Thoracic aorta (tissue), 2 donors: ENCODE data around the gene LYPLAL1. TPM values are rescaled to one million over a fixed set of nuclear protein-coding genes. Genes with fewer than 3 reads are reported as not detected.

Experiments
- ATAC-seq: fragments of 150-250 bp; one replicate; pipeline ENCODE4 v1.8.0; 2017; ENCODE audit warnings: low read depth; ENCODE audit not compliant: insufficient number of reproducible peaks, low FRiP score
- DNase-seq: peaks from one replicate; pipeline ENCODE4 v3.0.0-alpha.2; 2020; ENCODE audit warnings: low spot score
- H3K27ac ChIP-seq, 2 donors: fragments of 200-600 bp; sonication (generic); 1 replicate in 1 of 2; 2 replicates in 1 of 2; pipeline ENCODE4 v1.5.1; 2016; ENCODE audit warnings: mild to moderate bottlenecking in 2 of 2, moderate library complexity in 2 of 2
- H3K27me3 ChIP-seq: fragments of 200-600 bp; sonication (generic); replicated peaks from 2 replicates; pipeline ENCODE4 v1.6.0; 2016; ENCODE audit warnings: mild to moderate bottlenecking; ENCODE audit not compliant: insufficient read depth
- H3K36me3 ChIP-seq: fragments of 200-600 bp; sonication (generic); one replicate; pipeline ENCODE4 v1.5.1; 2016
- H3K4me1 ChIP-seq, 2 donors: fragments of 200-600 bp; sonication (generic); 1 replicate in 1 of 2; 2 replicates in 1 of 2; pipeline versions ENCODE4 v1.5.1 to v1.6.0; 2016; ENCODE audit warnings: low read depth in 2 of 2, mild to moderate bottlenecking in 1 of 2; ENCODE audit not compliant: control insufficient read depth in 1 of 2
- H3K4me3 ChIP-seq: fragments of 200-600 bp; sonication (generic); 2 replicates; pipeline ENCODE4 v1.5.1; 2016; ENCODE audit warnings: mild to moderate bottlenecking
- H3K9me3 ChIP-seq: fragments of 200-600 bp; sonication (generic); 2 replicates; pipeline ENCODE4 v1.5.1; 2016
- CTCF ChIP-seq: fragments of 200-600 bp; sonication (generic); IDR thresholded peaks from one replicate; pipeline ENCODE4 v1.5.1; 2019; ENCODE audit warnings: antibody characterized with exemption
- total RNA-seq, 2 donors: library from RNA; depleted of rRNA; stranded (reverse); fragments of >200 nt; gene quantifications; one replicate each; pipeline versions ENCODE4 v1.1.0 to v1.2.3, GENCODE V29; 2016

The LYPLAL1 gene
- total RNA-seq, 2 donors from 2014 or later = 23.2 to 24.8 TPM

GRCh38 chr1:219202567-219202966 is 28.9 kb downstream of the LYPLAL1 start:
- H3K27ac ChIP-seq = no peak overlapping the region
- ATAC-seq = no peak
- no peaks in the 10 kb centered on the region for H3K9me3 ChIP-seq
- H3K36me3 ChIP-seq = peaks cover 3% of the 10 kb centered on the region
- H3K4me3 ChIP-seq = no peak overlapping the region
- H3K27me3 ChIP-seq = no peaks in the 10 kb centered on the region
- no peaks in the 10 kb centered on the region for H3K4me1 ChIP-seq
- no peak for TF ChIP-seq CTCF
- DNase-seq = no peak

DNA sequence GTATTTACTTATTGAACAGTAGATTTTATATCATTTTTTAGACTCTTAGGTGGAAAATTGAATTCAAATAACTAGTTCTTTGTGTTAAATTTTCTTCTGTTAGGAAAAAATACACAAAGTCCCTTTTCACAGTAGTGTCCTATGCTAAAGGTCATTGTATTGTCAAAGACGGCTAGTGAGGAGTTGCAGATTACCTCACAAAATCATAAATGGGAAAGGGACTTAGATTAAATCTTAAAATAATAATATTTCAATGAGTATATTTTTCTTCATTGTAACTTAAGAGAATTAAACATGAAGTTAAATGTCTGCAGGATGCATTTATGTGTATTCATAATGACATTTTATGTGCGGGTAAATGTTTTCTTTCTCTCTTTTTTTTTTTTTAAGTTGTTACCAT is 32.7 kb downstream of the LYPLAL1 start:
- ATAC-seq (no peak), DNase-seq (no peak)
- no peak overlapping the region for H3K4me3 ChIP-seq
- no peak for TF ChIP-seq CTCF
- no peaks in the 10 kb centered on the region for H3K4me1 ChIP-seq
- H3K9me3 ChIP-seq = no peaks in the 10 kb centered on the region
- H3K27ac ChIP-seq = no peak overlapping the region
- H3K27me3 ChIP-seq = no peaks in the 10 kb centered on the region
- H3K36me3 ChIP-seq = no peaks in the 10 kb centered on the region

DNA sequence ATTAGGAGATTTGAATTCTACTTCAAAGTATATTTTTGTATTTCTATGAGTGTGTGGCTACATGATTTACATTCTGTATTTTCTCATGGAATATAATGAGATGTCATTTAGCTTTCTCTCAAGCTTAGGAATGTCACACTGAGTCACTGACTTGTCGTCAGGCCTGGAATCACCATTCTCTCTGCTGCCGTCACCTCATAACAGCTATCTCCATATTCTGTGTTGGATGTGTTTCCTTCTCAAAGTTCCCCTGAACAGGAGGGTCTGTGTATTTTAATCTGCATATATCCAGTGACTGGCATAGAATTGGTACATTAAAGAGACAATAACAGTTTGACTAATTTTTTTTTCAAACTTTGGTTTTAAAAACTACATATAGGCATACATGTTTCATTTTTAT is 35.9 kb downstream of the LYPLAL1 start:
- H3K9me3 ChIP-seq = no peaks in the 10 kb centered on the region
- DNase-seq (no peak), ATAC-seq (no peak)
- no peaks in the 10 kb centered on the region for H3K27me3 ChIP-seq
- H3K36me3 ChIP-seq = no peaks in the 10 kb centered on the region
- H3K4me1 ChIP-seq = no peaks in the 10 kb centered on the region
- no peak overlapping the region for H3K4me3 ChIP-seq
- TF ChIP-seq CTCF = no peak
- H3K27ac ChIP-seq = no peak overlapping the region

GRCh38 chr1:219210067-219210466 is 36.4 kb downstream of the LYPLAL1 start:
- no peak overlapping the region for H3K27ac ChIP-seq
- no peak overlapping the region for H3K4me3 ChIP-seq
- no peak for TF ChIP-seq CTCF
- no peaks in the 10 kb centered on the region for H3K4me1 ChIP-seq
- H3K27me3 ChIP-seq = no peaks in the 10 kb centered on the region
- no peak for DNase-seq
- no peaks in the 10 kb centered on the region for H3K9me3 ChIP-seq
- ATAC-seq = no peak
- no peaks in the 10 kb centered on the region for H3K36me3 ChIP-seq

DNA sequence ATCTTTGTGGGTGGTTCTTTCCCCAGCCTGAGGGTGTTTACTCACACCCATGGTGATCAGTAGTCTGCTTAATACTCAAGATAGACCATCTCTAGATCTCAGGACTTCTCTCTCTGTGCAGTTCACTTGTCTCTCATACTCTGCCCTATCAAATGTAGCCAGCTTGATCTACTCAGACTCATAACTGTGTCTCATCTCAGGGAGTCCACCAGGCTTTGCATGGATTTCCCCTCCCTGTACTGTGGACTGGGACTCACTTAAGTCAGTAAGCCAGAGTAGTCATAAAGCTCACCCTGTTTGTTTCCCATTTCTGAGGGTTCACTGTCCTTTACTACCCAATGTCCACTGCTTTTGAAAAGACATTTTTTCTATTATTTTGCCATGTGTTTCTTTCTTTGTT is 41.8 kb downstream of the LYPLAL1 start:
- no peak for DNase-seq
- TF ChIP-seq CTCF = no peak
- H3K4me1 ChIP-seq = no peaks in the 10 kb centered on the region
- H3K27ac ChIP-seq = no peak overlapping the region
- no peak overlapping the region for H3K4me3 ChIP-seq
- no peak for ATAC-seq
- peaks cover 3% of the 10 kb centered on the region for H3K36me3 ChIP-seq
- no peaks in the 10 kb centered on the region for H3K27me3 ChIP-seq
- no peaks in the 10 kb centered on the region for H3K9me3 ChIP-seq
